IPS DF 6.9 (cell line): Measurements from ENCODE around the gene WHRN.
A peak's percentile ranks its signal among the peaks of the same experiment; 100 is the strongest.

Source experiments
- DNase-seq: peaks from one replicate; pipeline ENCODE4 v3.0.0-alpha.2; 2013; ENCODE audit warnings: low read depth, low spot score
- H3K27ac ChIP-seq: one replicate; pipeline ENCODE4 v1.5.1; 2013; ENCODE audit warnings: low read length, control low read depth
- H3K27me3 ChIP-seq: 2 replicates; pipeline ENCODE4 v1.6.1; 2013; ENCODE audit warnings: mild to moderate bottlenecking, low read length; ENCODE audit not compliant: control insufficient read depth, insufficient read depth
- H3K36me3 ChIP-seq: 2 replicates; pipeline ENCODE4 v1.6.1; 2013; ENCODE audit warnings: low read length; ENCODE audit not compliant: control insufficient read depth, insufficient read depth
- H3K4me1 ChIP-seq: 2 replicates; pipeline ENCODE4 v1.6.1; 2013; ENCODE audit warnings: low read length; ENCODE audit not compliant: control insufficient read depth, insufficient read depth
- H3K4me3 ChIP-seq: 2 replicates; pipeline ENCODE4 v1.5.1; 2013; ENCODE audit warnings: mild to moderate bottlenecking, low read length
- H3K9me3 ChIP-seq: 2 replicates; pipeline ENCODE4 v1.6.1; 2013; ENCODE audit warnings: low read length, inconsistent platforms; ENCODE audit not compliant: control insufficient read depth, insufficient read depth
- WGBS: extraction: QIAGEN DNeasy Blood & Tissue Kit; methylation state at CpG from one replicate; pipeline ENCODE4 v1.1.7; 2013; ENCODE audit warnings: mixed read lengths, missing lambda C conversion rate; ENCODE audit not compliant: insufficient read length, insufficient coverage; 5-methylcytosine and 5-hydroxymethylcytosine counted together

Gene WHRN

GRCh38 chr9:114448706-114449105, 56.6 kb downstream of the WHRN start:
- Histone ChIP-seq H3K27me3 (no peaks in the 10 kb centered on the region), H3K9me3 (no peaks in the 10 kb centered on the region), H3K27ac (no peak overlapping the region), H3K4me3 (no peak overlapping the region), H3K4me1 (0 out of 2 replicates have a peak, but pooled peaks cover 1% of the 10 kb centered on the region), H3K36me3 (no peaks in the 10 kb centered on the region)
- DNase-seq: no peak
- no CpG with 5 or more reads among the region's 2 CpGs for WGBS

- H3K9me3 ChIP-seq: no peaks in the 10 kb centered on the region
- no CpG with 5 or more reads among the region's 8 CpGs for WGBS
- 0 out of 2 replicates have a peak, but pooled peaks cover 1% of the 10 kb centered on the region for H3K4me1 ChIP-seq
- H3K36me3 ChIP-seq: no peaks in the 10 kb centered on the region
- no peak overlapping the region for H3K27ac ChIP-seq
- H3K27me3 ChIP-seq: no peaks in the 10 kb centered on the region
- DNase-seq: no peak
- no peak overlapping the region for H3K4me3 ChIP-seq
These were observed 58.4 kb downstream of the WHRN start for GRCh38 chr9:114446672-114447450.

- Histone ChIP-seq H3K4me1 (0 out of 2 replicates have a peak, but pooled peaks cover 1% of the 10 kb centered on the region), H3K9me3 (no peaks in the 10 kb centered on the region), H3K4me3 (no peak overlapping the region), H3K36me3 (no peaks in the 10 kb centered on the region), H3K27ac (no peak overlapping the region), H3K27me3 (no peaks in the 10 kb centered on the region)
- DNase-seq: no peak
- whole genome bisulfite sequencing: no CpG with 5 or more reads among the region's 4 CpGs
These were observed 59.2 kb downstream of the WHRN start for GRCh38 chr9:114446036-114446435.

- no peak for DNase-seq
- no CpG with 5 or more reads among the region's 5 CpGs for WGBS
- no peaks in the 10 kb centered on the region for H3K36me3 ChIP-seq
- H3K4me1 ChIP-seq: 0 out of 2 replicates have a peak, but pooled peaks cover 1% of the 10 kb centered on the region
- no peak overlapping the region for H3K27ac ChIP-seq
- no peaks in the 10 kb centered on the region for H3K27me3 ChIP-seq
- H3K9me3 ChIP-seq: no peaks in the 10 kb centered on the region
- H3K4me3 ChIP-seq: no peak overlapping the region
These were observed 59.7 kb downstream of the WHRN start for GRCh38 chr9:114445616-114446015.

GRCh38 chr9:114442022-114442421, 63.3 kb downstream of the WHRN start:
- DNase-seq: no peak
- Histone ChIP-seq H3K27me3 (no peaks in the 10 kb centered on the region), H3K4me1 (no peaks in the 10 kb centered on the region), H3K27ac (no peak overlapping the region), H3K4me3 (no peak overlapping the region), H3K36me3 (no peaks in the 10 kb centered on the region), H3K9me3 (no peaks in the 10 kb centered on the region)
- WGBS: no CpG with 5 or more reads among the region's 1 CpG

- no peak for DNase-seq
- no peak overlapping the region for H3K4me3 ChIP-seq
- no CpG with 5 or more reads among the region's 2 CpGs for WGBS
- H3K9me3 ChIP-seq: no peaks in the 10 kb centered on the region
- H3K4me1 ChIP-seq: peaks cover 2% of the 10 kb centered on the region; the same call in 1 of the 2 replicates
- H3K27ac ChIP-seq: no peak overlapping the region
- H3K27me3 ChIP-seq: no peaks in the 10 kb centered on the region
- no peaks in the 10 kb centered on the region for H3K36me3 ChIP-seq
These were observed 67.8 kb downstream of the WHRN start for GRCh38 chr9:114437401-114437893.

- DNase-seq: peak; percentile 58
These were observed 70.4 kb downstream of the WHRN start for GRCh38 chr9:114434878-114435311.

GRCh38 chr9:114433720-114434255, 71.5 kb downstream of the WHRN start:
- WGBS: no CpG with 5 or more reads among the region's 6 CpGs
- Histone ChIP-seq H3K9me3 (no peaks in the 10 kb centered on the region), H3K27me3 (no peaks in the 10 kb centered on the region), H3K4me3 (no peak overlapping the region), H3K4me1 (peaks cover 2% of the 10 kb centered on the region; the same call in 1 of the 2 replicates), H3K27ac (no peak overlapping the region), H3K36me3 (no peaks in the 10 kb centered on the region)
- DNase-seq: no peak

More at GRCh38 chr9:114434878-114435311, 70.4 kb downstream of the WHRN start:
- Histone ChIP-seq H3K4me3 (no peak overlapping the region), H3K4me1 (peaks cover 2% of the 10 kb centered on the region; the same call in 1 of the 2 replicates), H3K27me3 (no peaks in the 10 kb centered on the region), H3K9me3 (no peaks in the 10 kb centered on the region), H3K27ac (no peak overlapping the region), H3K36me3 (no peaks in the 10 kb centered on the region)
- WGBS: no CpG with 5 or more reads among the region's 9 CpGs

- no CpG with 5 or more reads among the region's 15 CpGs for WGBS
- Histone ChIP-seq H3K27ac (no peak overlapping the region), H3K27me3 (no peaks in the 10 kb centered on the region), H3K36me3 (no peaks in the 10 kb centered on the region), H3K4me1 (peaks cover 2% of the 10 kb centered on the region; the same call in 1 of the 2 replicates), H3K9me3 (no peaks in the 10 kb centered on the region), H3K4me3 (no peak overlapping the region)
- DNase-seq: no peak
These were observed 72.2 kb downstream of the WHRN start for GRCh38 chr9:114433086-114433485.

GRCh38 chr9:114432323-114433067, 72.8 kb downstream of the WHRN start:
- DNase-seq: no peak
- Histone ChIP-seq H3K4me3 (no peak overlapping the region), H3K36me3 (no peaks in the 10 kb centered on the region), H3K4me1 (peaks cover 2% of the 10 kb centered on the region; the same call in 1 of the 2 replicates), H3K27me3 (no peaks in the 10 kb centered on the region), H3K9me3 (no peaks in the 10 kb centered on the region), H3K27ac (no peak overlapping the region)
- WGBS: no CpG with 5 or more reads among the region's 6 CpGs
